GM21423 (cell line): ENCODE results near the gene UBE2G2.

Source experiments
- ATAC-seq: cut with Tn5 transposase; IDR thresholded peaks from one replicate; pipeline ENCODE4 v1.9.1; 2021; ENCODE audit warnings: mild to moderate bottlenecking, moderate library complexity; ENCODE audit not compliant: unreplicated experiment

Gene UBE2G2

DNA sequence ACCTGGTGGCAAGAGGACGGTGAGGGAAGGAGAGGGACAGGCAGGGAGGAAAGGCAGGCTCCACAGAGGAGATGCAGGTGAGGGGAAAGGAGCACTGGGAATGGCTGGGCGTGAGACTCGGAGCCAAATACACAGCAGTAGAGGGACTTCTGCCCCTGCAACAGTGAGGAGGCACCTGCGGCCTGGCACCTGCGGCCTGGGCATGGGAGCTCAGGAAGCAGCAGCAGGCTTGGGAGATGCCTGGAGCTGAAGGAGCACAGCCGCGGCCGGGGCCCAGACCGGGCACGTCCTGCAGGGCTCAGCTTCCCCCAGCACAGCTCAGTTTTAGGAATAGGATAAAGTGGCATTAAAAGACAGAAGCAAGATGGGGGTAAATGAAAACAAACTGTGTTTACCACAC is 69.4 kb downstream of the UBE2G2 start:
- no peak for ATAC-seq

DNA sequence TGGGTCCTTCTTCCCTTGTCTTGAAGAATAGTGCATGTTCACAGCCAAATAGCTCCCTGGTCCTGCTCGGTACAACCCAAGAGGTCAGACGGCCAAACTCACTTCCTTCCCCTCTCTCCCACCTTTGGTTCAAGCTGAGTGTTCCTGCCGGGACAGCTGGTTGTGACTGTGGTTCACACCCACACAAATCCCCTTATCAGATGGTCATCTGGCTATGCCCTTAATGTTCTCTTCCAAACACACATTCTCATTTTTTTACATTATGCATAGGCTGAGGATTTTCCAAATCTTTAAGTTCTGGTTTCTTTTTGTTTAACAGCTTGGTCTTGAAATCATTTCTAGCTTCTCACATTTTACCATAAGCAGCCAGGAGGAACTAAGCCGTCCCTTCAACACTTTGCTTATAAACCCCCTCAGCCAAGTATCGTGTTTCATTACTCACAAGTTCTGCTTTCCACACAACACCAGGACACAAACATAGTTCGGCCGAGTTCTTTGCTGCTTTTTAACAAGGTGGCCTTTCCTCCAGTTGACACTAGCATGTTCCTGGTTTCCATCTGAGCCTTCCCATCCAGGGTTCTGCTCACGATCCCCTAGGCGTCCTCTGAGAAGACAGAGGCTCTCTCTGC is 70.6 kb downstream of the UBE2G2 start:
- ATAC-seq, result no peak

DNA sequence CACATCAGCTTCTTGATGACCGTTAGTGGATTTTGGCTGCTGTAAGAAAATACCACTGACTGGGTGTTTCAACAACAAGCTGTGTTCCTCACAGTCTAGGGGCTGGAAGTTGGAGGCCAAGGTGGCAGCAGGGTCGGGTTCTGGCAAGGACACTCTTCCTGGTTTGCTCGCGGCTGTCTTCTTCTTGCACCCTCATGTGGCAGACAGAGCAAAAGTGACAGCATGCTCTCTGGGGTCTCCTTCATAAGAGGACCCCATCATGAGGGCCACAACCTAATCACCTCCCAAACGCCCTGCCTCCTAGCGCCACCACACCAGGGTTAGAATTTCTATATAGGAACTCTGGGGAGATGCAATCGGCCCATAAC is 71.6 kb downstream of the UBE2G2 start:
- ATAC-seq, result no peak

DNA sequence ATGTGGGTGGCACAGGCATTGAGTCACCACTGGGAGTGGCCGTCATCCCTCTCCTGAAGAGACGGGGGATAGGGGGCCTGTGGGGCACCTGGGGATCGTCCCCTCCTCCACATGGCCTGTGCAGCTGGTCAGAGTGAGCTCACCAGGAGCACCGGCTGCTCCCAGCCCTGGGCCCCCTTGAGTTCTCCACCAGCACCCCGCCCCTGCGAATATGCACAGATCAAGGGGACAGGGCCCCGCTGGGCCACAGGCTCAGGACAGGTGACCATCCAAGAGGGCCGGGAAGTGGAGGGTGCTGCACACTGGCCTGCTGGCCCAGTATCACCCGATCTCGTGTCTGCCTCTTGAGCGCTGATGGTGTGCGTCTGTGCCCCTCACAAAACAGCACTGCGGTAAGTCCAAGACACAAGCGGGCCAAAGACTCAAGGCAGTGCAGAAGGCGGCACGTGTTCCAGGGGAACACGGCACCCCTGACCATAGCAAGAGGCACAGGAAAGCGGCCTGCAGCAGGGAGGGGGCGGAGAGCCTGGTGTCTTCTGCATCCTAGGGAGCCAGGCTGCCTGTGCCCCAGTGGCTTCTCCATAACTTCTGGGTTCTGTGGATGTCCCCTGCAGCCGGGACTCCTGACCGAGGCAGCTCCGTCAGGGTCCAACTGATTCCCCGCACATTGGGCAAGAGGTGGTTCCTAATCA is 72.1 kb downstream of the UBE2G2 start:
- no peak for ATAC-seq

DNA sequence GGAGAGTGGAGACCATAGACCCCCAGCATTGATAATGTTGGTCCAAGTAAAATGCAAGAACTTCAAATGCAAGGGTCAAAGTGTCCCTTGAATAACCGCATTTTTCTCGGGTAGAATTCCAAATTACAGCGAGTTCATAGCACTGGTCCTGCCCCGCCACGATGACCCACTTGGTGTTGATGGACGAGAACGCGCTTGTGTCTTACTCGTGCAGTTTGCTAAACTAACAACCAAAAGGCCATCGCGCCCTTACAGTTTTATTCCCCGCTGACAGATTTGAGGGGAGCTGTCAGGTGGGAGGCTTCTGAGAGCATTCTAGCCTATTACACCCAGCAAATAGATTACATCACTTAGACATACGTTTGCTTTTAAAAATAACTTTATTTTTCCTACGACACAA is 72.9 kb downstream of the UBE2G2 start:
- no peak for ATAC-seq

DNA sequence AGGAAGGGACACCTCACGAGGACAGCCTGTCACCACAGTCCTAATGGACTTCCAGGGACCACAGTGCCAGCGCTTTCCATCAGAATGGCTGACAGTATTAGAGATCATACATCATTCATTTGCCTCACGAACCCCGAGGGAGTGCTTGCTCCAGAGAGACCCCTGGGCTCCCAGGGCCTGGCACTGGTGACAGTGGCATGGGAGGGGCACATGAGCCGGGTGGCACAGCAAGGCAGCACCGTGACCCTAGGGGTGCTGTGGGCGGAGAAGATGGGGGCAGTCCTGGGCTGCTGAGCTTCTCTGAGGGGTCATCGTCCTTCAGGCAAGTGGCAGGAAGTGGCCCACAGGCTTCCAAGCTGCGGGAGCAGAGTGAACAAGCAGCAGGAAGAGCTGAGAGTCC is 73.9 kb downstream of the UBE2G2 start:
- no peak for ATAC-seq

DNA sequence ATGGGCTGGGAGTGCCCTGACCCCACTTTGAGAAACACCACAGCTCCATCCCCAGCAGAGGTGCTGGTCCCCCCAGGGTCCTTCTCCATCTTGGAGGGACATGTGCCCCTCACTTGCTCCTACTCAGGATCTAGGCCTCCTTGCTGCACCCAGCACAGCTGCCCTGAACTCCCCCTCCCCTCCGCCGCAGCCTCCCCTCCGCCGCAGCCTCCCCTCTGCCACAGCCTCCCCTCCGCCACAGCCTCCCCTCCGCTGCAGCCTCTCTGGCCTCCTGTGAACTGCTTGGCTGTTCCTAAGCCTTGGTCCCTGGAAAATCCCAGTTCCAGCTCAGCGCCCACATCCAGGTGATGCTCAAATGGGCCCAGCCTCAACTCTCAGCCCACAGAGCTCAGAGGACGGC is 74.3 kb downstream of the UBE2G2 start:
- no peak for ATAC-seq

DNA sequence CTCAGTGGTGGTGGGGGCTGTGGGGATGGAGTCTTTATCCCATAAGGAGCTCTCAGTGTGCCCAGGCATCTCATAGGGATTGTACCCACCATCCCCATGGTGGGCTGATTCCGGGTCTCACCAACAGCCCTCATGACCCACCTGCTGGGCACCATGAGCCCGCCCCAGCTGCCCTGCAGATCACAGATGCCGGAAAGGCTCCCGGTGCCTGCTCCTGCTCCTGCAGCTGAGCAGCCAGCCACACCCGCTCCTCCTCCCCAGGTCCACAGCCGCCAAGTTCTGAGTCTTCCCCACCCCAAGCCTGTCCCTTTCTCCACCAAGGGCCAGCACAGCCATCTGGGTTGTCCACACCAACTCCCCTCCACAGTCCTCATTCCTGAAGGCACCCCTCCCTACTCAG is 74.8 kb downstream of the UBE2G2 start:
- no peak for ATAC-seq

DNA sequence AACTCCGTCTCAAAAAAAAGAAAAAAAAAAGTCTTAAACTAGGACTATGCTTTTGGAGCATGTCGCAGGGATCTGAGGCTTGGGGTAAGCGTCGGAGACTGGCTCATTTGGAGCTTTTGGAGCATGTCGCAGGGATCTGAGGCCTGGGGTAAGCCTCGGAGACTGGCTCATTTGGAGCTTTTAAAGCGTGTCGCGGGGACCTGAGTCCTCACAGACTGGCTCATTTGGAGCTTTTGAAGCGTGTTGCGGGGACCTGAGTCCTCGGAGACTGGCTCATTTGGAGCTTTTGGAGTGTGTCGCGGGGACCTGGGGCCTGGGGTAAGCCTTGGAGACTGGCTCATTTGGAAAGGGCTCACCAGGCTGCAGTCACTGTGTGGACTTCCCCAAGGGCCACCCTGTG is 76.7 kb downstream of the UBE2G2 start:
- ATAC-seq, result no peak

DNA sequence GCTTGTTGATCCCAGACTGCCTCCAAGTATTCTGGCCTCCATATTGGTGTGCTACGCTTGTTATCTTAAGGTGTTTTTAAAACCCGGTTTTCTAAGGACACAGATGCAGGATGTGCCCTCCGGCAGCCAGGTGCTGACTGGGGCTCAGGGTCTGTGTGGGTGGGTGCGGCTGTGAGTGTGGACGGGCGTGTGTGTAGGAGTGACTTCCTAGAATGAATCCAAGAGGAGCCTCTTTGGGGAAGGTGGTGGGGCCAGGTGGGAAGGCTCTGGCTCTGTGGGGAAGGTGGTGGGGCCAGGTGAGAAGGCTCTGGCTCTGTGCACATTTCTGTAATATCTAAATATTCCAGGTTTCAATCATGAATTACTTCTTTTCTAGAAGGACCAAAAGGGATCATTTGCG is 77.4 kb downstream of the UBE2G2 start:
- ATAC-seq, result no peak

DNA sequence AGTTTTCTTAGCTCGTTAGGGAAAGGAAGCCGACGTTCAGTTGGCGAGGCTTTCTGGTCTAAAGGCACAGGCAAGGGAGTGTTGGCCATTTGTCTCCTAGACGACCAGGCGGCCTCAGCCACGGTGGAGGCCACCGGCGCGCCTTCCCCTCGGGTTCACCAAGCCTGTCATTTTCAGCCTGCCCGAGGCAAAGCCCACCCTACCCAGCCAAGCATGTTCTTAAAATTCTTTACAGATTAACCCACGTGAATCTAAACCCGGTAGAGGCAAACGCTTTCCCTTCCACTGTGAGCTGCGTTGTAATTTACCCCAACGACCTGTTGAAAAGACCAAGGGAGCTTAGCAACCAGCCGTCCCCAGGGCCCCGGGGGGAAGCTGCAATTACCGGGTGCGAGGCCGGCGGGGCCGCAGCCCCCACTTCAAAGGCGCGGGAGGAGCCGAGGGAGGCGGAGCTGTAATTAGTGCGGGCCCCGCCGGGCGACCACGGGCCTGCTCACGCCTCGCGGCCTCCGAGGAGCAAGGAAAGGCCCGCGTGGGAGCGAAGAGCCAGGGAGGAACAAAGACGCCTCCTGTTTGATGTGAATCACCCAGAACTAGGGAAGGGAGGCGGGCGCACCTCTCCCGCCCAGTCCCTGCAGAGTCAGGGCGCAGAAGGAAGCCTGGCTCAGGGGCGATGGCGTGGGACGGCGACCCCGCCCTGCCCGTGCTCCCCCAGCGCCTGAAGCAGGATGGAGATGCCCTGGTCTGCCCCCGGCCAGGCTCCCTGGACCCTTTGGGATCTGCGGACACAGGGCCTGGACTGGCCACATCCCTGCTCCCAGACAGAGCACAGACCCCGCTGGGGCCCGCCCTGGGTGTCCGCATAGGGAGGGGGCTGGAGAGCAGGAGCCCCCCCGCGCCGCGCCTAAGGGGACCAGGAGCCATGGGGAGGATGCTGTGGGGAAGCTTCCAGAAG is 78.2 kb downstream of the UBE2G2 start:
- no peak for ATAC-seq

DNA sequence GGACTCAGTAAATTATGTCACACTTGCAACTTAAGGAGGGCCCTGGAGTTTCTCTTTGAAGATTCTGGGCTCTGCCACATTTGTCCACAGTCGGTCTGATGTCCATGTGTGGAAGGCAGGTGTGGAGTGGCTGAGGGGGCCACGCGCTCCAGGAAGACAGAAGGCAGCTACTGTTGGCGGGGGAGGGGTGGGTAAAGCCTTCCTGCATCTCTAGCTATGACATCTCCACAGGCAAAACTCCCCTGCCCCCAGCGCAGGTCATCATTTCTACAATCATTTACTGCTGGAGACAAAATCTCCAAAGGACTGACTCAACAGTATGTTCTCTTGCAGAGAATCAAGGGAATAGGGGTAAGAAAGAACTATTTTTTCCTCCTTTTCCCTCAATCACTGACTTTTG is 78.9 kb downstream of the UBE2G2 start:
- no peak for ATAC-seq

DNA sequence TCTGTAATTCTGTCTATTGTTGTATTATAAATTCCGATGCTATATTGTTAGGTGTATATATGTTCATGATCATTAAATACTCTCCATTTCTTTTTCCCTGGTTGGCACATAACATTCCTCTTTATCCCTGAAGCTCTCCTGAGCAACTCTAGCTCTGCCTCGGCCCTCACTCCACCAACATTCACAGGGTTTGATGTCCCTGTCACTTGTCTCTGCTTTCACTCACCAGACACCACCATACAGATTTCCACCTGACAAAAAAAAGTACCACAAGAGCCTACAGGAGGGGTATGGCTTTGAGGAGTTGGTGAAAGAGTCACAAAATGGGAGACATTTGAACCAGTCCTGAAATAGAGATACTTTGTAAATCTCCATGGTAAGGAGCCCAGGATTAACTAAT is 81.5 kb downstream of the UBE2G2 start:
- no peak for ATAC-seq
